ENCODE data around the gene ATP6V0B.

DNA sequence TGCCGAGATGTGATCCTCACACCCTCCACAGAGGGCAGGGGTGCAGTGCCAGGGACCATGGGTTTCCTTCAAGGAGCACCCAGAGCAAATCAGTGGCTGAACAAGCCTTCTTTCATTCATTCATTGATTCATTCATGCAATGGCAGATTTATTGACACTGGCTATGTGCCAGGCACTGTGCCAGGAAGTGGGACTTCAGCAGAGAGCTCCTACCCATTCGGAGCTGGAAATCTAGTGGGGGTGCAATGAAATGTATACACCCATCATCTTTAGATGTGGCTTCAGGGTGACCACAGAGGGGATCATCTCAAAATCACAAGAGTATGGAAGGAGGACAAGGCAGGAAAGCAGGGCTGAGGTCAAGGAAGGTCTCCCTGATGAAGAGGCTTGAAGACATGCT is 37.6 kb downstream of the ATP6V0B start:
- no peak for TF ChIP-seq GATA2 (IDR thresholded peaks at IDR 0.05; ENCODE audit: low read depth, low read length)
- no peak for TF ChIP-seq GATA3 (IDR thresholded peaks at IDR 0.05; ENCODE audit: low read depth, low read length)

Measured in SH-SY5Y (cell line).